Testis (tissue), 3 donors: ENCODE measurements around the gene ELOVL1. TPM values are rescaled to one million over a fixed set of nuclear protein-coding genes. Genes with fewer than 3 reads are reported as not detected.
A peak's percentile ranks its signal among the peaks of the same experiment; 100 is the strongest.

Source experiments
- DNase-seq: peaks from one replicate; pipeline ENCODE4 v3.0.0-alpha.2; 2019
- H3K27ac ChIP-seq, 2 donors: fragments of 200-600 bp; sonication (generic); one replicate each; pipeline ENCODE4 v1.5.1; 2019
- H3K27me3 ChIP-seq: fragments of 200-600 bp; sonication (generic); one replicate; pipeline ENCODE4 v1.5.1; 2019
- H3K36me3 ChIP-seq: fragments of 200-600 bp; sonication (generic); one replicate; pipeline ENCODE4 v1.5.1; 2017; ENCODE audit warnings: low read depth; ENCODE audit errors: missing control alignments
- H3K4me1 ChIP-seq: fragments of 200-600 bp; sonication (generic); one replicate; pipeline ENCODE4 v1.5.1; 2019
- H3K4me3 ChIP-seq, 2 donors: fragments of 200-600 bp; sonication (generic); one replicate each; pipeline ENCODE4 v1.5.1; 2017 to 2019
- H3K9me3 ChIP-seq: fragments of 200-600 bp; sonication (generic); one replicate; pipeline ENCODE4 v1.5.1; 2017
- POLR2A ChIP-seq: fragments of 450-650 bp; IDR thresholded peaks from one replicate; pipeline ENCODE4 v1.6.1; 2017; ENCODE audit warnings: antibody characterized with exemption, mild to moderate bottlenecking, moderate library complexity
- WGBS, 2 donors: methylation state at CpG; one replicate each; pipeline ENCODE4 v1.1.5; 2018; 5-methylcytosine and 5-hydroxymethylcytosine counted together
- intact Hi-C: fragments of 100-400 bp; cut with DNase I; formaldehyde crosslinking; loops from one replicate; pipeline ENCODE4 v1.15.1; 2023; ENCODE audit warnings: low total_unique reads
- polyA plus RNA-seq: library from polyadenylated mRNA; stranded (reverse); fragments of 350-450 nt; fragmentation: Illumina TruSeq; extraction: RNeasy Lipid Tissue Mini Kit (QIAGEN cat#74804); gene quantifications from one replicate; pipeline ENCODE4 v1.2.3, GENCODE V29; 2014; ENCODE audit warnings: low read depth, low replicate concordance; ENCODE audit not compliant: insufficient read depth
- total RNA-seq, 2 donors: library from RNA; depleted of rRNA; stranded (reverse); fragments of >200 nt; gene quantifications; one replicate each; pipeline ENCODE4 v1.2.3, GENCODE V29; 2016
- TF ChIP-seq, protein P1 (sequence below), 3 experiments: fragments of 450-650 bp in 2 of 3; fragments of 200-600 bp in 1 of 3; sonication (generic) in 1 of 3; IDR thresholded peaks; one replicate each; pipeline ENCODE4 v1.5.1; 2016 to 2019; ENCODE audit warnings: antibody characterized with exemption in 3 of 3, mild to moderate bottlenecking in 2 of 3, moderate library complexity in 1 of 3

ELOVL1 gene
- total and polyA plus RNA-seq, 3 donors from 2014 or later = 30.6 to 51.5 (median 40.1) TPM

DNA sequence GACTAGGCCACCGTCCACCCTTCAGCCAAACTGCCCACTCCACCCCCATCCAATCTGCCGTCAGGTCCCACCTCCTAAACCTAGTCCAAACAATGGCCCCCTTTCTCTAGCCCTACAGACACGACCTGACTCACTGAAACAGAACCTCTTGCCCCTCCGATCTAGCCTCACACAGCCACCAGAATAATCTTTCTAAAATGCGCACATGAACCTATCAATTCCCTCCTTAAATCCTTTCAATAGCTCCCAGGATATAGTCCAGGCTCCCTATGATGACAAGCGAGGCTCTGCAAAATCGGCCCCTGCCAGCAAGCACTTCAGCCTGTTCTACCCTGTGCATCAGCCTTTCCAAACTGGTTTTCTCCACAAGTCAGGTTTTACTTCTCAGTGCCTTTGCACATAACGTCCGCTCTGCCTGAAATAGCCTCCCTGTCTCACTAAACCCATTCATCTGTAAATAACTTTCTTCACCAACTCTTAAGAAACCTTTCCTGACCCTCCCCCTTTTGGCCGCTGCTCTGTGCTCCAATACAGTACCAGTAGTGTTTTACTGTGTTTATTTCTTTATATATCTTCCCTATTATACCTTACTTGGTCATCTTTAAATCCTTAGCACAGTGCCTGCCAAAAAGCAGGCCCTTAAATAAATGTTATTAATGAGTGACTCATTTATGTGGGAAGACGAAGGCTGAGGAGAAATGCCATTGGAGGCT is 18.1 kb downstream of the ELOVL1 start:
- H3K27me3 ChIP-seq = no peaks in the 10 kb centered on the region
- no peak for DNase-seq
- no peaks in the 10 kb centered on the region for H3K4me1 ChIP-seq
- no peak for TF ChIP-seq POLR2A
- TF ChIP-seq, protein P1, sequence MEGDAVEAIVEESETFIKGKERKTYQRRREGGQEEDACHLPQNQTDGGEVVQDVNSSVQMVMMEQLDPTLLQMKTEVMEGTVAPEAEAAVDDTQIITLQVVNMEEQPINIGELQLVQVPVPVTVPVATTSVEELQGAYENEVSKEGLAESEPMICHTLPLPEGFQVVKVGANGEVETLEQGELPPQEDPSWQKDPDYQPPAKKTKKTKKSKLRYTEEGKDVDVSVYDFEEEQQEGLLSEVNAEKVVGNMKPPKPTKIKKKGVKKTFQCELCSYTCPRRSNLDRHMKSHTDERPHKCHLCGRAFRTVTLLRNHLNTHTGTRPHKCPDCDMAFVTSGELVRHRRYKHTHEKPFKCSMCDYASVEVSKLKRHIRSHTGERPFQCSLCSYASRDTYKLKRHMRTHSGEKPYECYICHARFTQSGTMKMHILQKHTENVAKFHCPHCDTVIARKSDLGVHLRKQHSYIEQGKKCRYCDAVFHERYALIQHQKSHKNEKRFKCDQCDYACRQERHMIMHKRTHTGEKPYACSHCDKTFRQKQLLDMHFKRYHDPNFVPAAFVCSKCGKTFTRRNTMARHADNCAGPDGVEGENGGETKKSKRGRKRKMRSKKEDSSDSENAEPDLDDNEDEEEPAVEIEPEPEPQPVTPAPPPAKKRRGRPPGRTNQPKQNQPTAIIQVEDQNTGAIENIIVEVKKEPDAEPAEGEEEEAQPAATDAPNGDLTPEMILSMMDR (IDR thresholded peaks at IDR 0.05) = no peak
- intact Hi-C loops = no loop called here
- peak overlapping the region; percentile 48 to 77 for H3K4me3 ChIP-seq
- no peaks in the 10 kb centered on the region for H3K36me3 ChIP-seq
- H3K27ac ChIP-seq = peak overlapping the region; percentile 61 to 72
- H3K9me3 ChIP-seq = no peaks in the 10 kb centered on the region
- 46 to 47% methylated on average over 11 of the region's 11 CpGs for WGBS, 2 donors

DNA sequence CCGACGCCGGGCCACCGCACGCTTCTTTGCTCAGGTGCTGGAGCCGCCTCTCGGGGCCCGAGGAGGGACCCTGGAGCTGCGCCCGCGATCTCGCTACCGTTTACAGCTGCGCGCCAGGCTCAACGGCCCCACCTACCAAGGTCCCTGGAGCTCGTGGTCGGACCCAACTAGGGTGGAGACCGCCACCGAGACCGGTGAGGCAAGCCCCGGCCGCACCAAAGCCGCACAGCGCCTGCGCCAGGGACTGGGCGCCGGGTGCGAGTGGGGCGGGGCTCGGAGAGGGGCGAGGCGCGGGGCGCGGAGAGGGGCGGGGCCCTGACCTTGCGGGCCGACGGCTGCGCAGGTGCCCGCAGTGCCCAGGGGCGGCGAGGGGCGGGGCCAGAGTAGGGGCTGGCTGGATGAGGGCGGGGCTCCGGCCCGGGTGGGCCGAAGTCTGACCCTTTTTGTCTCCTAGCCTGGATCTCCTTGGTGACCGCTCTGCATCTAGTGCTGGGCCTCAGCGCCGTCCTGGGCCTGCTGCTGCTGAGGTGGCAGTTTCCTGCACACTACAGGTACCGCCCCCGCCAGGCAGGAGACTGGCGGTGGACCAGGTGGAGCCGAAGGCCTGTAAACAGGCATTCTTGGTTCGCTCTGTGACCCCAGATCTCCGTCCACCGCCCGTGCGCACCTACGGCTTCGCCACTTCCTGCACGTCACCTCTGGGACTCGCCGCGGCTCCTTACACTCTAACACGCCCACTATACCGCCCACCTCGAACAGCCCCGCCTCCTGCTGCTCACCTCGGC is 18.8 kb downstream of the ELOVL1 start:
- intact Hi-C loops = no loop called here
- H3K4me3 ChIP-seq = peak overlapping the region; percentile 48 to 77
- no peaks in the 10 kb centered on the region for H3K4me1 ChIP-seq
- no peaks in the 10 kb centered on the region for H3K36me3 ChIP-seq
- 13 to 14% methylated on average over 20 to 23 of the region's 72 CpGs for WGBS, 2 donors
- peak; percentile 91 for DNase-seq
- TF ChIP-seq, protein P1 (IDR thresholded peaks at IDR 0.05) = no peak
- TF ChIP-seq POLR2A = no peak
- H3K27ac ChIP-seq = peak overlapping the region; percentile 72 to 76
- H3K27me3 ChIP-seq = no peaks in the 10 kb centered on the region
- H3K9me3 ChIP-seq = no peaks in the 10 kb centered on the region

DNA sequence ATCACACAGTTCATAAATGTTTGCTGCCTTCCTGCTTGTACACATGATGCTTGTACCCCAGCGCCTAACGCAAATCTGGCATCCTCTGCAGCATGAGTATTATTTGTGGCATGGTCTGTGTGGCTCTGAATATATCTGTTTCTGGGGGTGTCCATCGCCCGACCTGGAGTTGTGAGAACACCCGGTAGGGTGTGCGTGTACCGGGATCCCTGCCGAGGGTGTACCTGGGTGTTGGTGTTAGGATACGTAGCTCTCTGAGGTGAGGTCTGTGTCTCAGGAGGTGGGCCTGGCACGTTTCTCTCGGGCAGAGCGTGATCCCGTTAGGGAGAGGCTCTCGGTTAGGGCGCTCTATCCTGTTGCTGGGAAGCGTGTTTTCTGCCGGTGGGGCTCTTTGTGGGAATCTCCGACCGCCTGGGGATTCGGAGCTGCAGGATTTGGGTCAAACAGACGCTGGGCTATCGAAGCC is 19.4 kb downstream of the ELOVL1 start:
- H3K9me3 ChIP-seq = no peaks in the 10 kb centered on the region
- H3K4me1 ChIP-seq = no peaks in the 10 kb centered on the region
- no peak for DNase-seq
- intact Hi-C loops = no loop called here
- H3K4me3 ChIP-seq = peak overlapping the region; percentile 48 to 77
- TF ChIP-seq POLR2A = no peak
- TF ChIP-seq, protein P1 (IDR thresholded peaks at IDR 0.05) = no peak
- peak overlapping the region; percentile 72 to 76 for H3K27ac ChIP-seq
- H3K36me3 ChIP-seq = no peaks in the 10 kb centered on the region
- no peaks in the 10 kb centered on the region for H3K27me3 ChIP-seq
- WGBS, 2 donors = 9 to 37% methylated on average over 2 to 22 of the region's 22 CpGs

DNA sequence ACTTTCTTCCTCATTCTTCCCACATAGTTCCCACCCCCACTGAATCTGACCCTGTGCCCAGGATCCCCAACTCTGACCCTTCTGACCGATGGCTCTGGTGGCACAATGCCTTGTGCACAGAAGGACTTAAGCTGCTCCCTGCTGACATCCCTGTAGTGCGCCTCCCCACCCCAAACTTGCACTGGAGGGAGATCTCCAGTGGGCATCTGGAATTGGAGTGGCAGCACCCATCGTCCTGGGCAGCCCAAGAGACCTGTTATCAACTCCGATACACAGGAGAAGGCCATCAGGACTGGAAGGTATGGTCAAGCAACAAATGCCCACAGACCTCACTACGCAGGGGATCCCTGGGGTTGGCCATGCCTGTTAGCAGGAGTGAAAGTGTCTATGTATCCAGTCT is 21.2 kb downstream of the ELOVL1 start:
- TF ChIP-seq POLR2A = no peak
- WGBS, 2 donors = 77 to 93% methylated on average over 2 to 5 of the region's 5 CpGs
- H3K27ac ChIP-seq = no peak overlapping the region
- H3K36me3 ChIP-seq = no peaks in the 10 kb centered on the region
- H3K4me3 ChIP-seq = no peak overlapping the region
- H3K27me3 ChIP-seq = no peaks in the 10 kb centered on the region
- no peak for DNase-seq
- no peaks in the 10 kb centered on the region for H3K9me3 ChIP-seq
- H3K4me1 ChIP-seq = no peaks in the 10 kb centered on the region
- intact Hi-C loops = no loop called here

DNA sequence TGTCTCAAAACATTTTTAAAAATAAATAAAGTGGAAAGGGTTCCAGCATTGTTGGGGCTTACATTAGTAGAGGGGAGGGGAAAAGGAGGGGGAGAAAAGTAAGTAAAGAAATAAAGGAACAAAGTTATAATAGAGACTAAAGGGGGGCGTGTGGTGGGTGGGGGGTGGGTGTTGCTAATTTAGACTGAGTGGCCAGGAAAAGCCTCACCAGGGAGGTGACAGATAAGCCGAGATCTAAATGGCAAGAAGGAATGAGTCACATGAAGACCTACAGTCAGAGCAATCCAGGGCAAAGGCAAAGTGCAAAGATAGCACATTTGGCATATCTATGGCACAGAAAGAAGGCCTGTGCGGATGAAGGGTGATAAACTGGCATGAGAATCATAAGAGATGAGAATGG is 22.7 kb downstream of the ELOVL1 start:
- no peaks in the 10 kb centered on the region for H3K36me3 ChIP-seq
- 55 to 72% methylated on average over 3 of the region's 3 CpGs for WGBS, 2 donors
- TF ChIP-seq, protein P1 (IDR thresholded peaks at IDR 0.05) = no peak
- no peak for TF ChIP-seq POLR2A
- H3K27me3 ChIP-seq = no peaks in the 10 kb centered on the region
- intact Hi-C loops = no loop called here
- H3K4me1 ChIP-seq = no peaks in the 10 kb centered on the region
- H3K4me3 ChIP-seq = no peak overlapping the region
- no peak overlapping the region for H3K27ac ChIP-seq
- DNase-seq = no peak
- no peaks in the 10 kb centered on the region for H3K9me3 ChIP-seq
